ENCODE measurements around the gene TOP2A. TPM values are rescaled to one million over a fixed set of nuclear protein-coding genes. Genes with fewer than 3 reads are reported as not detected.
A peak's percentile ranks its signal among the peaks of the same experiment; 100 is the strongest.
"Not testable (repeated sequence)": the region's sequence is repeated elsewhere in the genome, so short reads cannot be mapped to it uniquely, and the experiment has no call there.

Gene TOP2A
- total RNA-seq, 1 donor from 2014 or later, result 56.1 TPM

- no peak for ATAC-seq
These were observed 13.5 kb upstream of the TOP2A start for GRCh38 chr17:40431231-40431602.

GRCh38 chr17:40430272-40431230 lies 12.9 kb upstream of the TOP2A start:
- no peak for ATAC-seq

- ATAC-seq, result no peak
These were observed 9.4 kb upstream of the TOP2A start for GRCh38 chr17:40427002-40427491.

- no peak for ATAC-seq
These were observed 8.0 kb upstream of the TOP2A start for GRCh38 chr17:40425741-40426140.

- no peak for ATAC-seq
These were observed 5.4 kb upstream of the TOP2A start for GRCh38 chr17:40422990-40423633.

- no peak for ATAC-seq
These were observed 2.0 kb upstream of the TOP2A start for GRCh38 chr17:40419559-40420331.

- ATAC-seq, result no peak
These were observed 671 bp upstream of the TOP2A start for GRCh38 chr17:40418428-40418706.

GRCh38 chr17:40417258-40417608 lies 463 bp downstream of the TOP2A start:
- ATAC-seq, result no peak

- no peak for ATAC-seq
These were observed 1.0 kb downstream of the TOP2A start for GRCh38 chr17:40416671-40417070.

GRCh38 chr17:40415390-40415789 lies 2.3 kb downstream of the TOP2A start:
- ATAC-seq, result peak; percentile 24

GRCh38 chr17:40414312-40414711 lies 3.4 kb downstream of the TOP2A start:
- not testable (repeated sequence) for ATAC-seq

GRCh38 chr17:40412880-40413279 lies 4.8 kb downstream of the TOP2A start:
- no peak for ATAC-seq

- ATAC-seq, result no peak
These were observed 5.9 kb downstream of the TOP2A start for GRCh38 chr17:40411821-40412220.

- ATAC-seq, result no peak
These were observed 7.6 kb downstream of the TOP2A start for GRCh38 chr17:40410082-40410481.

GRCh38 chr17:40409540-40409939 lies 8.2 kb downstream of the TOP2A start:
- not testable (repeated sequence) for ATAC-seq

- ATAC-seq, result no peak
These were observed 10.2 kb downstream of the TOP2A start for GRCh38 chr17:40407460-40407859.

GRCh38 chr17:40404003-40404402 lies 13.7 kb downstream of the TOP2A start:
- ATAC-seq, result no peak

- ATAC-seq, result no peak
These were observed 15.0 kb downstream of the TOP2A start for GRCh38 chr17:40402668-40403067.

- no peak for ATAC-seq
These were observed 18.5 kb downstream of the TOP2A start for GRCh38 chr17:40399185-40399584.

- not testable (repeated sequence) for ATAC-seq
These were observed 31.1 kb downstream of the TOP2A start for GRCh38 chr17:40386555-40386954.

GRCh38 chr17:40382251-40382650 lies 35.4 kb downstream of the TOP2A start:
- ATAC-seq, result no peak

GRCh38 chr17:40378966-40379365 lies 38.7 kb downstream of the TOP2A start:
- peak; percentile 41 for ATAC-seq

GRCh38 chr17:40377832-40378231 lies 39.9 kb downstream of the TOP2A start:
- no peak for ATAC-seq
